Measurements from ENCODE around the gene HEG1.

GRCh38 chr3:125042725-125043406 lies 12.9 kb downstream of the HEG1 start:
- TF ChIP-seq POLR2A (IDR thresholded peaks at IDR 0.05) (no peak), CTCF (IDR thresholded peaks at IDR 0.05) (no peak)

All from Peyer's patch (tissue), 4 donors.